ENCODE data around the gene ADAM12. TPM values are rescaled to one million over a fixed set of nuclear protein-coding genes. Genes with fewer than 3 reads are reported as not detected.

ADAM12 gene
- total RNA-seq, 4 donors from 2014 or later: 0.19 to 2.6 (median 1.5) TPM

DNA sequence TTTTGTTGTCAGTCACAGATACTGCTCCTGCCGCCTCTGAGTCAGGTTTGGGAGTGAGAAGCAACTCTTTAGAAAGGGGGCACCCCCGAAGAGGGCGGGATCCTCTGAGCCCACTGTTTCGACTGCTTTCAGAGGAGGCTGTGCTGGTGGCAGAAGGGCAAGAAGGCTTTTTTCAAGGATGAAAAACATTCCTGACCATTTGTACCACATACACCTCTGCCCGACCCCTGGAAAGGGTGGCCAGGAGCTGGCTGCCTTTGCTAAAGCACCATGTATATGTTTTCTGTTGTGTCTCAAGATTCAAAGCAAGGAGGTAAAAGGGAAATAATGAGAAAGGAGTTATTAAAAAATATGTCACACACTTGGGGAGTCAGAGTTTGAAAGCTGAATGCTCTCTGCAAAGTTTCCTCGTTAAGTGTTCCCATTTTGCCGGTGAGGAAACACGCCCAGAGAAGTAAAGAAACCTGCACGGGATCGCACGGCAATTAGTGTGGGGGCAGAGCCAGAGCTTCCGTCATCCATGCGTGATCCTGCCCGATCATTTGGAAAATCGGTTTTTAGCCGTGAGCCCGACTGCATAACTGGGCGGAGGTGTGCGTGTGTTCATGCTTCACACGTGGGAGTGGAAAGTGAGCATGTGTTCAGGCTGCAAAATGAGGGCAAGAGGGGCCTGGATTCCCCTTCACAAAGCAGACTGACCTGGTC is 163.2 kb downstream of the ADAM12 start:
- peaks cover 11% of the 10 kb centered on the region for H3K4me1 ChIP-seq
- no peak overlapping the region for H3K27ac ChIP-seq
- no peaks in the 10 kb centered on the region for H3K27me3 ChIP-seq
- H3K36me3 ChIP-seq: no peaks in the 10 kb centered on the region
- TF ChIP-seq, protein P1, sequence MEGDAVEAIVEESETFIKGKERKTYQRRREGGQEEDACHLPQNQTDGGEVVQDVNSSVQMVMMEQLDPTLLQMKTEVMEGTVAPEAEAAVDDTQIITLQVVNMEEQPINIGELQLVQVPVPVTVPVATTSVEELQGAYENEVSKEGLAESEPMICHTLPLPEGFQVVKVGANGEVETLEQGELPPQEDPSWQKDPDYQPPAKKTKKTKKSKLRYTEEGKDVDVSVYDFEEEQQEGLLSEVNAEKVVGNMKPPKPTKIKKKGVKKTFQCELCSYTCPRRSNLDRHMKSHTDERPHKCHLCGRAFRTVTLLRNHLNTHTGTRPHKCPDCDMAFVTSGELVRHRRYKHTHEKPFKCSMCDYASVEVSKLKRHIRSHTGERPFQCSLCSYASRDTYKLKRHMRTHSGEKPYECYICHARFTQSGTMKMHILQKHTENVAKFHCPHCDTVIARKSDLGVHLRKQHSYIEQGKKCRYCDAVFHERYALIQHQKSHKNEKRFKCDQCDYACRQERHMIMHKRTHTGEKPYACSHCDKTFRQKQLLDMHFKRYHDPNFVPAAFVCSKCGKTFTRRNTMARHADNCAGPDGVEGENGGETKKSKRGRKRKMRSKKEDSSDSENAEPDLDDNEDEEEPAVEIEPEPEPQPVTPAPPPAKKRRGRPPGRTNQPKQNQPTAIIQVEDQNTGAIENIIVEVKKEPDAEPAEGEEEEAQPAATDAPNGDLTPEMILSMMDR (IDR thresholded peaks at IDR 0.05): no peak
- no peak for TF ChIP-seq POLR2AphosphoS5 (IDR thresholded peaks at IDR 0.05)
- no peak for TF ChIP-seq EP300 (IDR thresholded peaks at IDR 0.05)
- TF ChIP-seq POLR2A (IDR thresholded peaks at IDR 0.05): no peak
- H3K9me3 ChIP-seq: no peaks in the 10 kb centered on the region
- WGBS: 76% methylated on average over 19 of the region's 20 CpGs
- no peak for DNase-seq (ENCODE audit: low spot score in 2 of 2)
- no peak overlapping the region for H3K4me3 ChIP-seq

DNA sequence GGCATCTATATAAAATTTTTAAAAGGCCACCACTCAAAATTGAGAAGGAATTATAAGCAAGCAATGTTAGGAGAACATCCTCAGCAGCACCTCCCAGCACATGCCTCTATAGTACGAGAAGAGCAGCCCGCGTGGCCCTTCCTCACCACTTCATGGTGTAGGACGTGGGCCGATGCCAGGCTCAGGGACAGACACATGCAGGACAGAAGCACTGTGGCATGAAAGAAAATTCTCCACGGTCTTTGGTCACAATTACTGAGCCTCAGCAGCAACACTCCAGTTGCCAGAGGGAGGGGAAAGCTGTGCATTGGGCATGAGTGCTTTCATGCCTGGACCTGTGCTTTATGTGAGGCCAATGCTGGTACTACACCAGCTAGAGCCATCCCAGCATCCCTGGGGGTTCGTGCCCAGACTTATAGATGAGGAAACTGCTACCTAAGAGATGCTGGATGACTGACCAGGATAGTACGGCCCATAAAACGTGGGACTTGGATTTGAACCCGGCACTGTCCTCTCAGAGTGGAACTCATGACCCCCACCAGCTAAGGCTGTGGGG is 164.7 kb downstream of the ADAM12 start:
- H3K4me3 ChIP-seq: no peak overlapping the region
- no peak for TF ChIP-seq EP300 (IDR thresholded peaks at IDR 0.05)
- TF ChIP-seq, protein P1 (IDR thresholded peaks at IDR 0.05): no peak
- TF ChIP-seq POLR2AphosphoS5 (IDR thresholded peaks at IDR 0.05): no peak
- TF ChIP-seq POLR2A (IDR thresholded peaks at IDR 0.05): no peak
- DNase-seq (ENCODE audit: low spot score in 2 of 2): no peak
- WGBS: 80% methylated on average over 7 of the region's 10 CpGs
- no peaks in the 10 kb centered on the region for H3K27me3 ChIP-seq
- H3K9me3 ChIP-seq: no peaks in the 10 kb centered on the region
- H3K36me3 ChIP-seq: no peaks in the 10 kb centered on the region
- H3K27ac ChIP-seq: no peak overlapping the region
- peaks cover 11% of the 10 kb centered on the region for H3K4me1 ChIP-seq

GRCh38 chr10:126222736-126223511 is 165.4 kb downstream of the ADAM12 start:
- Histone ChIP-seq H3K27ac (no peak overlapping the region), H3K27me3 (no peaks in the 10 kb centered on the region), H3K9me3 (no peaks in the 10 kb centered on the region), H3K4me1 (peaks cover 11% of the 10 kb centered on the region), H3K4me3 (no peak overlapping the region), H3K36me3 (no peaks in the 10 kb centered on the region)
- TF ChIP-seq, protein P1 (IDR thresholded peaks at IDR 0.05): no peak
- no peak for TF ChIP-seq POLR2AphosphoS5 (IDR thresholded peaks at IDR 0.05)
- TF ChIP-seq EP300 (IDR thresholded peaks at IDR 0.05): no peak
- TF ChIP-seq POLR2A (IDR thresholded peaks at IDR 0.05): no peak
- WGBS: 43% methylated on average over 4 of the region's 4 CpGs
- DNase-seq (ENCODE audit: low spot score in 2 of 2): no peak

GRCh38 chr10:126221874-126222273 is 166.4 kb downstream of the ADAM12 start:
- Histone ChIP-seq H3K9me3 (no peaks in the 10 kb centered on the region), H3K27ac (no peak overlapping the region), H3K4me1 (peaks cover 11% of the 10 kb centered on the region), H3K36me3 (no peaks in the 10 kb centered on the region), H3K27me3 (no peaks in the 10 kb centered on the region), H3K4me3 (no peak overlapping the region)
- WGBS: 100% methylated on average over 5 of the region's 5 CpGs
- no peak for TF ChIP-seq EP300 (IDR thresholded peaks at IDR 0.05)
- no peak for TF ChIP-seq POLR2A (IDR thresholded peaks at IDR 0.05)
- no peak for TF ChIP-seq POLR2AphosphoS5 (IDR thresholded peaks at IDR 0.05)
- TF ChIP-seq, protein P1 (IDR thresholded peaks at IDR 0.05): no peak
- DNase-seq (ENCODE audit: low spot score in 2 of 2): no peak

Data from suprapubic skin (tissue), 4 donors.